ENCODE measurements around the gene PRXL2B.

PRXL2B gene

GRCh38 chr1:2586154-2587070 is at the start of gene PRXL2B:
PRXL2B (plus strand) TSS chr1:2586777; CDS start chr1:2586886, 109 bp downstream.
- Histone ChIP-seq H3K27ac (ENCODE audit: low read length) (peak within 1 kb of the TSS; percentile 76), H3K9me3 (ENCODE audit: insufficient read depth, low read depth, low read length) (no peaks in the 10 kb centered on the region), H3K36me3 (ENCODE audit: insufficient read depth, low read depth, low read length) (no peaks in the 10 kb centered on the region), H3K27me3 (ENCODE audit: insufficient read depth, low read length) (no peaks in the 10 kb centered on the region), H3K4me1 (ENCODE audit: insufficient read depth, low read length) (peaks cover 4% of the 10 kb centered on the region; the same call in 1 of the 2 replicates), H3K9ac (ENCODE audit: low read depth, low read length) (peak within 1 kb of the TSS; percentile 93), H3K4me3 (ENCODE audit: low read length) (peak within 1 kb of the TSS; percentile 84)

- Histone ChIP-seq H3K4me1 (ENCODE audit: insufficient read depth, low read length) (no peaks in the 10 kb centered on the region), H3K9ac (ENCODE audit: low read depth, low read length) (no peak overlapping the region), H3K4me3 (ENCODE audit: low read length) (no peak overlapping the region), H3K9me3 (ENCODE audit: insufficient read depth, low read depth, low read length) (no peaks in the 10 kb centered on the region), H3K36me3 (ENCODE audit: insufficient read depth, low read depth, low read length) (no peaks in the 10 kb centered on the region), H3K27me3 (ENCODE audit: insufficient read depth, low read length) (peaks cover 93% of the 10 kb centered on the region), H3K27ac (ENCODE audit: low read length) (no peak overlapping the region)
Observed at GRCh38 chr1:2537784-2538115, 48.8 kb upstream of the PRXL2B start.

- Histone ChIP-seq H3K27me3 (ENCODE audit: insufficient read depth, low read length) (peaks cover 93% of the 10 kb centered on the region), H3K9me3 (ENCODE audit: insufficient read depth, low read depth, low read length) (no peaks in the 10 kb centered on the region), H3K27ac (ENCODE audit: low read length) (no peak overlapping the region), H3K4me3 (ENCODE audit: low read length) (no peak overlapping the region), H3K9ac (ENCODE audit: low read depth, low read length) (no peak overlapping the region), H3K36me3 (ENCODE audit: insufficient read depth, low read depth, low read length) (no peaks in the 10 kb centered on the region), H3K4me1 (ENCODE audit: insufficient read depth, low read length) (no peaks in the 10 kb centered on the region)
Observed at GRCh38 chr1:2538376-2538775, 48.2 kb upstream of the PRXL2B start.

GRCh38 chr1:2538872-2539271 is 47.7 kb upstream of the PRXL2B start:
- no peaks in the 10 kb centered on the region for H3K4me1 ChIP-seq (ENCODE audit: insufficient read depth, low read length)
- peaks cover 93% of the 10 kb centered on the region for H3K27me3 ChIP-seq (ENCODE audit: insufficient read depth, low read length)
- no peak overlapping the region for H3K4me3 ChIP-seq (ENCODE audit: low read length)
- H3K9ac ChIP-seq (ENCODE audit: low read depth, low read length): no peak overlapping the region
- no peak overlapping the region for H3K27ac ChIP-seq (ENCODE audit: low read length)
- H3K36me3 ChIP-seq (ENCODE audit: insufficient read depth, low read depth, low read length): no peaks in the 10 kb centered on the region
- H3K9me3 ChIP-seq (ENCODE audit: insufficient read depth, low read depth, low read length): no peaks in the 10 kb centered on the region

GRCh38 chr1:2539312-2539907 is 47.2 kb upstream of the PRXL2B start:
- Histone ChIP-seq H3K9ac (ENCODE audit: low read depth, low read length) (no peak overlapping the region), H3K36me3 (ENCODE audit: insufficient read depth, low read depth, low read length) (no peaks in the 10 kb centered on the region), H3K4me1 (ENCODE audit: insufficient read depth, low read length) (no peaks in the 10 kb centered on the region), H3K27ac (ENCODE audit: low read length) (no peak overlapping the region), H3K27me3 (ENCODE audit: insufficient read depth, low read length) (peaks cover 91% of the 10 kb centered on the region), H3K4me3 (ENCODE audit: low read length) (no peak overlapping the region), H3K9me3 (ENCODE audit: insufficient read depth, low read depth, low read length) (no peaks in the 10 kb centered on the region)

GRCh38 chr1:2540816-2541492 is 45.6 kb upstream of the PRXL2B start:
- Histone ChIP-seq H3K4me1 (ENCODE audit: insufficient read depth, low read length) (no peaks in the 10 kb centered on the region), H3K36me3 (ENCODE audit: insufficient read depth, low read depth, low read length) (no peaks in the 10 kb centered on the region), H3K9ac (ENCODE audit: low read depth, low read length) (no peak overlapping the region), H3K4me3 (ENCODE audit: low read length) (no peak overlapping the region; the same call in 1 of the 2 replicates), H3K27ac (ENCODE audit: low read length) (no peak overlapping the region), H3K9me3 (ENCODE audit: insufficient read depth, low read depth, low read length) (no peaks in the 10 kb centered on the region), H3K27me3 (ENCODE audit: insufficient read depth, low read length) (peaks cover 76% of the 10 kb centered on the region)

GRCh38 chr1:2541619-2542245 is 44.8 kb upstream of the PRXL2B start:
- Histone ChIP-seq H3K27ac (ENCODE audit: low read length) (no peak overlapping the region), H3K36me3 (ENCODE audit: insufficient read depth, low read depth, low read length) (no peaks in the 10 kb centered on the region), H3K4me1 (ENCODE audit: insufficient read depth, low read length) (no peaks in the 10 kb centered on the region), H3K9ac (ENCODE audit: low read depth, low read length) (no peak overlapping the region), H3K27me3 (ENCODE audit: insufficient read depth, low read length) (peaks cover 68% of the 10 kb centered on the region), H3K4me3 (ENCODE audit: low read length) (no peak overlapping the region), H3K9me3 (ENCODE audit: insufficient read depth, low read depth, low read length) (no peaks in the 10 kb centered on the region)

GRCh38 chr1:2542246-2542915 is 44.2 kb upstream of the PRXL2B start:
- H3K9me3 ChIP-seq (ENCODE audit: insufficient read depth, low read depth, low read length): no peaks in the 10 kb centered on the region
- H3K27me3 ChIP-seq (ENCODE audit: insufficient read depth, low read length): peaks cover 61% of the 10 kb centered on the region
- H3K27ac ChIP-seq (ENCODE audit: low read length): no peak overlapping the region
- H3K36me3 ChIP-seq (ENCODE audit: insufficient read depth, low read depth, low read length): no peaks in the 10 kb centered on the region
- H3K9ac ChIP-seq (ENCODE audit: low read depth, low read length): no peak overlapping the region
- H3K4me3 ChIP-seq (ENCODE audit: low read length): no peak overlapping the region
- H3K4me1 ChIP-seq (ENCODE audit: insufficient read depth, low read length): peaks cover 2% of the 10 kb centered on the region; the same call in 1 of the 2 replicates

- Histone ChIP-seq H3K4me3 (ENCODE audit: low read length) (no peak overlapping the region), H3K27ac (ENCODE audit: low read length) (no peak overlapping the region), H3K9ac (ENCODE audit: low read depth, low read length) (no peak overlapping the region), H3K36me3 (ENCODE audit: insufficient read depth, low read depth, low read length) (no peaks in the 10 kb centered on the region), H3K27me3 (ENCODE audit: insufficient read depth, low read length) (peaks cover 49% of the 10 kb centered on the region), H3K4me1 (ENCODE audit: insufficient read depth, low read length) (peaks cover 7% of the 10 kb centered on the region; the same call in 1 of the 2 replicates), H3K9me3 (ENCODE audit: insufficient read depth, low read depth, low read length) (no peaks in the 10 kb centered on the region)
Observed at GRCh38 chr1:2543543-2544092, 43.0 kb upstream of the PRXL2B start.

GRCh38 chr1:2544093-2544874 is 42.3 kb upstream of the PRXL2B start:
- no peaks in the 10 kb centered on the region for H3K9me3 ChIP-seq (ENCODE audit: insufficient read depth, low read depth, low read length)
- H3K4me1 ChIP-seq (ENCODE audit: insufficient read depth, low read length): peaks cover 7% of the 10 kb centered on the region; the same call in 1 of the 2 replicates
- no peaks in the 10 kb centered on the region for H3K36me3 ChIP-seq (ENCODE audit: insufficient read depth, low read depth, low read length)
- H3K9ac ChIP-seq (ENCODE audit: low read depth, low read length): no peak overlapping the region
- no peak overlapping the region for H3K4me3 ChIP-seq (ENCODE audit: low read length)
- H3K27me3 ChIP-seq (ENCODE audit: insufficient read depth, low read length): peaks cover 45% of the 10 kb centered on the region
- H3K27ac ChIP-seq (ENCODE audit: low read length): no peak overlapping the region
